Peyer's patch (tissue), 4 donors: ENCODE measurements around the gene ECPAS.
"Not testable (repeated sequence)": the region's sequence is repeated elsewhere in the genome, so short reads cannot be mapped to it uniquely, and the experiment has no call there.

Experiments used
- CTCF ChIP-seq, 6 experiments: fragments of 450-650 bp in 4 of 6; fragments of 200-600 bp in 2 of 6; sonication (generic) in 1 of 6; IDR thresholded peaks; one replicate each; pipeline ENCODE4 v1.5.1; 2017 to 2019; ENCODE audit warnings: antibody characterized with exemption in 6 of 6, mild to moderate bottlenecking in 3 of 6, moderate library complexity in 1 of 6
- POLR2A ChIP-seq, 2 donors: fragments of 450-650 bp; IDR thresholded peaks; one replicate each; pipeline ENCODE4 v1.5.1; 2017; ENCODE audit warnings: antibody characterized with exemption in 2 of 2, mild to moderate bottlenecking in 2 of 2, moderate library complexity in 2 of 2

DNA sequence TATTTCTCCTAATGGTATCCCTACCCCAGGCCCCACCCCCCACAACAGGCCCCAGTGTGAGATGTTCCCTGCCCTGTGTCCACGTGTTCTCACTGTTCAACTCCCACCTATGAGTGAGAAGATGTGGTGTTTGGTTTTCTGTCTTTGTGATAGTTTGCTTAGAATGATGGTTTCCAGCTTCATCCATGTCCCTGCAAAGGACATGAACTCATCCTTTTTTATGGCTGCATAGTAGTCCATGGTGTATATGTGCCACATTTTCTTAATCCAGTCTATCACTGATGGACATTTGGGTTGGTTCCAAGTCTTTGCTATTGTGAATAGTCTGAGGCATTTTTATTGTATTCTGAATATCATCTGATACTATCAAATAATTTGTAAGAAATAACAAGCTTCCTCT lies 38.4 kb downstream of the ECPAS start:
- TF ChIP-seq CTCF, POLR2A (IDR thresholded peaks at IDR 0.05): not testable (repeated sequence)
